HG02943 (cell line): ENCODE results near the gene DPPA3.
"Not testable (repeated sequence)": the region's sequence is repeated elsewhere in the genome, so short reads cannot be mapped to it uniquely, and the experiment has no call there.

Source experiments
- ATAC-seq: cut with Tn5 transposase; IDR thresholded peaks from one replicate; pipeline ENCODE4 v1.9.1; 2021; ENCODE audit warnings: mild to moderate bottlenecking, low read depth, moderate library complexity; ENCODE audit not compliant: unreplicated experiment

Gene DPPA3

DNA sequence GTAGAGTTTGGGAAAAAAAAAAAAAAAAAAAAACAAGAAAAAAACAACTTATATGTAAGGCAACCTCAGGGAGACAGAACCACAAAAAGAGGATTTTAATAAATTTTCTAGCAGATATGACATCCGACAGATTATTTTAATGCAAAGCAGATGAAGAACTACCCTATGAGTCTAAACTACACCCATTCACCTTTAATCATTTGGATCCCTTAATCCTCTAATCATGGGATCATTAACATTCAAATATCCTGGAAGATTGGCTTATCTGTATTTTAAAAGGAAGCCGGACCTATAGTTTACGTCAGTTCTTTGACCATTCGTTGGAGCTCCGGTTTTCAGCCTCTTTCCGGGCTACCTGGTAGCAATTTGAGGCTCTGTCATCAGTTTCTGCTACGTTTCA lies at the start of gene DPPA3:
TSS of gene DPPA3 (plus strand) at position 301 of the 400 bp plus-strand sequence. CDS start 138 bp downstream, outside the sequence.
- ATAC-seq = no peak

DNA sequence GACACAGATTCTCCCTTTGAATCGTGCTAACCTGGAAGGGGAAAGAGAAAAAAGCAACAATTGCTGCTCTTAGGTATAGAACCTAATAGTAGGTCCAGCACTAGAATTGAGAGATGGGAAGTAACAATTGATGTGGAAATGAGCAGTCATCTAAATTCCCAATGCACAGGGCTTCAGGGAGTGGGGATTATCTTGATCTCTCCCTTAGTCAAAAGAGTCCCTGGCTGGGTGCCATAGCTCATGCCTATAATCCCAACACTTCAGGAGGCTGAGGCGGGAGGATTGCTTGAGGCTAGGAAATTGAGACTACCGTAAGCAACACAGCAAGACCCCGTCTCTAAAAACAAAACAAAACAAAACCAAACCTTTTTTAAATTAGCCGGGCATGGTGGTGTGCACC lies 49.5 kb upstream of the DPPA3 start:
- ATAC-seq = no peak

DNA sequence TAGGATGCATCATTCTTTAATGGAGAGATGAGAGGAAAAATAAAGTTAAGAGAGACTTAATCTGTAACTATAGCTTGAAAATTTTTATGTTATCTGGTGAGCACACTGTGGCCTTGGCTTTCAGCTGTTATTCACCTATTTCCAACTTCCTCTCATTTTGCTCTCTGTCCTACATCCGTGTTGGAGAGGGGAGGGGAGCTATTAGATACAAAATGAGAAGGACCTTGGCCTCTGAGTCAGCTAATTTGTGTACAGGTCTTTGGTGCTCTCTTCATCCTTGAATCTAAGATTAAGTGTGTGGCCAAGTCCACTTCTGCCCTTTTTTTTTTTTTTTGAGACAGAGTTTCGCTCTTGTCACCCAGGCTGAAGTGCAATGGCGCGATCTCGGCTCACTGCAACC lies 44.6 kb upstream of the DPPA3 start:
- ATAC-seq = no peak

- no peak for ATAC-seq
Measured at GRCh38 chr12:7667125-7667524, 44.1 kb upstream of the DPPA3 start.

- no peak for ATAC-seq
Measured at GRCh38 chr12:7668171-7668570, 43.1 kb upstream of the DPPA3 start.

GRCh38 chr12:7675455-7675854 lies 35.8 kb upstream of the DPPA3 start:
- not testable (repeated sequence) for ATAC-seq

GRCh38 chr12:7677432-7677888 lies 33.8 kb upstream of the DPPA3 start:
- ATAC-seq = not testable (repeated sequence)

DNA sequence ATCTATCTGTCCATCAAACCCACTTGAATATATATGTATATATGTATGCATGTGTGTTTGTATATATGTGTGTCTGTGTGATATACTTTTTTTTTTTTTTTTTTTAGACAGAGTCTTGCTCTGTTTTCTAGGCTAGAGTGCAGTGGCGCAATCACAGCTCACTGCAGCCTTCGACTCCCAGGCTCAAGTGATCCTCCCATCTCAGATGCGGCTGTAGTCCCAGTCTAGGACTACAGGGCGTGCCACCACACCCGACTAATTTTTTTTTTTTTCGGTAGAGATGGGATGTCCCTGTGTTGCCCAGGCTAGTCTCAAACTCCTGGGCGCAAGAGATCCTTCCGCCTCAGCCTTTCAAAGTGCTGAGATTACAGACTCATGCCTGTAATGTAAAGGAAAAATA lies 32.5 kb upstream of the DPPA3 start:
- ATAC-seq = no peak

GRCh38 chr12:7679251-7680045 lies 31.8 kb upstream of the DPPA3 start:
- ATAC-seq = no peak

- ATAC-seq = no peak
Measured at GRCh38 chr12:7681535-7681934, 29.7 kb upstream of the DPPA3 start.

DNA sequence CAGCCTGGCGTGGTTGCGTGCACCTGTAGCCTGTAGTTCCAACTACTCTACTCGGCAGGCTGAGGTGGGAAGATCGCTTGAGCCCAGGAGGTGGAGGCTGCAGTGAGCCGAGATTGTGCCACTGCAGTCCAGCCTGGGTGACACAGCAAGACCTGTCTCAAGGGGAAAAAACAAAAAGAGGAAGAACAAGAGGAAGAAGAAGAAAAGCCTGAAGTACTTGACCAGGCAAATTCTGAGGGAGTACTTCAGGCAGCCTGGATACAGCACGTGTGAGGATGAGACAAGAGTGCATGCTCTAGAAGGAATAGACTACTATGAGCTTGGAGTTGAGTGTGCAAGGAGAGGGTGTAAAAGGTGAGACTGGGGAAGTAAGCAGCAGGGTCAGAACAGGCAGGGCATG lies 17.4 kb upstream of the DPPA3 start:
- ATAC-seq = no peak

GRCh38 chr12:7694556-7695236 lies 16.5 kb upstream of the DPPA3 start:
- no peak for ATAC-seq

- no peak for ATAC-seq
Measured at GRCh38 chr12:7695237-7695560, 16.0 kb upstream of the DPPA3 start.

DNA sequence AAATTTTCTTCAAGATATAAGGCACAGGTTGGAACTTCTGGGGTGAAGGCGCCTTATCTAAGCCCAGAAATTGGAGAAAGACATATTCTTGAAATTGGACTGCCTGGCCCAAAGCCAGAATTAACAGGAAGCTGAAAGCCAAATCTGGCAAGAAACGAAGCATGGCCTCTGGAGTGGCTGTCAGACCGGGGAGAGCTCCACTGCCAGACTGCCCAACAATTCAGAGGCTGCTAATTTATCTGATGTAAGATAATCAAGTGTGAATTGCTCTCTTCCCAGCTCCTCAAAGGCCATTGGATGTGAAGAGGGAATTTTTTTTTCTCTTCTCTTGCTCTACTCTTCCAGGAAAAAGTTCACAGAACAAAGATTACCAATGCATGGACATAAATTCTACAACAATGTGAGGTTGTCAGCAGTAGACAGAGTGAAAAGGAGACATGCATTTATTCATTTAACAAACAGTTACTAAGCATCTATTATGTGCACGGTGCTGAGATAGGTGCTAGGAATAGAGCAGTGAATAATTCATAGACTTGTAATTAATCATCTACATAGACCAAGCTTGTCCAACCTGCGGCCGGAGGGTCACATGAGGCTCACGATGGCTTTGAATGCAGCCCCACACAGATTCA lies 15.6 kb upstream of the DPPA3 start, which contains the start of gene GDF3:
TSS of gene GDF3 (minus strand) at position 210 of the 632 bp plus-strand sequence. CDS start at position 163, 47 bp downstream.
- ATAC-seq = no peak

DNA sequence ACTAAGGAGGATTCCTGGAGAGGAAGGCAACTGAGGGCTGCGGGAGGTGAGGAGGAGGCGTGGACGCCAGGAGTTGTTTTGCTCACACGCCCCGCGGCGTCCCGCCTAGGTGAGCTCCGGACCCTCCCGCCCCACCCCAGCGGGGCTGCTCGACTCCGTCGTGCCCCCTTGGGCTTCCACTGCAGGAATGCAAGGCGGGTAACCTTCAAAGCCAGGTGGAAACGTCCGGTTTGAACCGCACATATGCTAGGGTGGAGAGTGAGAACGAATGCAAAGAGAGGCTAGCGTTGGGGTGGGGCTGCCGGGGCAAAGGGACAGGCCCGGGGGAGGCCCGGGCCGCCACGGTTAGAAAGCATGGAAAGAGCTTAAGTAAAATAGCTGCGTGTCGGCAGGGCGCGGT lies 5.4 kb upstream of the DPPA3 start:
- no peak for ATAC-seq

DNA sequence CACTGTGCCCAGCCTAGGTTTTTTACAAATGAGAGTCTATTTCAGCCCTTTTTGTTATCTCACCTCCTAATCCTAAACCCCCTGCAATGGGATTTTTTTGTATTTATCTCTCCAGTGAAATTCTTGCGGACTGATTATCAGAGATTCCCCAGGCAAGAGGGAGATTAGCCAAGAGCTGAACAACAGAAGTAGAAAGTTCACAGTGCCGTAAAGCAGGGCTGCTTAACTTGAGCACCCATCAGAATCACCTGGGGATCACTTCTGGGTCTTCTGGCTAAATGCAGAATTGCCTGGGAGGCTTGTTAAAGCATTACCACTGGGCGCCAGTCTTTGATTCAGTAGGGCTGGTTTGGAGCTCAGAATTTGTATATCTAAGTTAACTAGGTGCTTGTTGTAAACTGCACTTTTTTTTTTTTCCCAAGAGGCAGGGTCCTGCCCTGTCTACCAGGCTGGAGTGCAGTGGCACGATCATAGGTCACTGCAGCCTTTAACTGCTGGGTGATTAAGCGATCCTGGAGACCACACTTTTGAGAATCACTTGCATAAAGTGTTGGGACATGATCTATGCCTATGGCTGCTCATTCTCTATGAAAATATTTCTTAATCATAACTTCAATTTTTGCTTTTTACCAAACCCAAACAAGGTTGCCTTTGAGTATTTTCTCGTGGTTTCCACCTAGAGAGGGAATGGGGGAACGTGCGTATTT lies 1.1 kb upstream of the DPPA3 start:
- no peak for ATAC-seq

DNA sequence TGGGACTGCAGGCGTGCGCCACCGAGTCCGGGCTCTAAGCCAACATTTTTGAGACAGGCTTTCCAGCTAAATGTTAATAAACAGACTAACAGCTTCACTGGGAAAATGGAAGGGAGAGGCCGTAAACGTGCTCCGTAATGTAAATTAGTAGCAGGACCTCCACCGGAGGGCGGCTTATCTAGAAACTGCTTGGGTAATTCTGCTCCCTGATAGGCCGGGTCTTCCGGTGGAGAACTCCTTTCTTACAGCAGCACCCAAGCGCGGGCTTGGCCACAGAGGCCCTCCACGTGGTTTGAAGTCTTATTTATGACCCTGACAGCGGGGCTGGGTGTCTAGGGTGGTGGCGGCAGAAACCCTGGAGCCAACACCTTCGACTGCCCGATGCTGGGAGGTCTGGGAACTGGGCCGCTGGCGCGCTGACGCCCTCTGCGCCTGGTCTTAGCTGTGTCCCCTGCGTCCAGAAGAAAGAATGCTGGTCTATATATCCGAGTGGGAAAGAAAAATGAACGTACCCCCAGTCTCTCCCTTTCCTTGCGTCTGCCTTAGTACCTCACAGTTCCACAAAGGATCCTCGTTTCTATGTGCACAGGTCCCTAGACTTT lies 1.7 kb downstream of the DPPA3 start:
- ATAC-seq = no peak

DNA sequence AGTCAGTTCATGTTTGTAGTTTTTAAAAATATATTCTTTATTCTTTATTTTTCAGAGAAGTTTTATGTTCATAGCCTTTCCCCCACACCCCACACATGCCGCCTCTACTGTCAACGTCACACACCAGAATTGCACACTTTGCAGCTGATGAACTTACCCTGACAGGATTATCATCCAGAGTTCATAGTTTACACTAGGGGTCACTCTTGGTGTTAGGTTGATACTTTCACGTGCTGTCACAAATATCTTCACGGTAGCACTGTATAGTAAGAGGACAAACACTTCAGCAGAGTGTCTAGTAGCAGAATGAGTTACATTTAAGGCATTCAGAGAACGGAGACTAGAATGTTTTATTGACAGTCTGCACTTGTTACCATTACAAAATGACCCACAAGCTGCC lies 5.1 kb downstream of the DPPA3 start:
- no peak for ATAC-seq

GRCh38 chr12:7719946-7720730 lies 8.9 kb downstream of the DPPA3 start:
- no peak for ATAC-seq

DNA sequence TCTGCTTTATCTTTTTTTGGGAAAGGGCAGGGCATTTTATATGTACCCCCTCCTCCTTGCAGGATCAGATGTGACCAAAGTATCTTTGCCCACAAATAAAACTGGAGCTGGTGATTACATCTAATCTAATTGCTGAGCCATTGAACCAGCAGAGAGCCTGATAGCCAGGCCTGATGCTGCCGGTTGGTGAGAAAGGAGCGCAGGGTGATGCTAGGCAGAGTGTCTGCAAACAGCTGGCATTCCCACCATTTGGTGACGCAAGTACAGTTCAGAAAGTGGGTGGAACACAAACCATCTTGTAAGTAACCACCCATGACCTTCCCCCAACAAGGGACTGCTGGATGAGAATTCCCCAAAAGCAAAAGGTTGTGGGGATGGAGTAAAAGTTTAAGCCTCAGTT lies 12.7 kb downstream of the DPPA3 start:
- no peak for ATAC-seq
